ENCODE measurements around the gene CFAP99.

DNA sequence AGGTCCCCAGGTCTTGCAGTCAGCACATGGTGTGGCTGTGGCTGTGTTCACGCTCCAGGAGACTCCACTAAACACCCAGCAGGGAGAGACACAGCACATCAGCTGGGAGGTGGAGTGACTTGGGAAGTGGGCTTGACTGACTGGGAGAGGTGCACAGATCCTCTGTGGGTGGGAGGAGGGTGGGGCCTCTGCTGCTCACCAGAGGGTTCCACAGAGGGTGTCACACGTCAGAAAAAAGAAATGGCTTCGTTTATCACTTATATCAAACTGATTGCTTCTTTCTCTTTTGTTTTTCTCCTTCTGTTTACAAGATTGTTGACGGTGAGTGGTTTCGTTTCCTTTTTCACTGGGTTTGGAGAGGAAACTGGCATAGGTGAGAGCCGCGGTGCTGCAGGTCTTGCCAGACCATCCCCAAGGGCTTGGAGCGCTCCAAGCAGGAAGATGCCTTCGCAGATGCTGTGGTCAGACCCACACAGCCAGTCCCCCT, 92.9 kb downstream of the CFAP99 start:
- TF ChIP-seq NFRKB (IDR thresholded peaks at IDR 0.05) (no peak), FOXM1 (IDR thresholded peaks at IDR 0.05; ENCODE audit: borderline replicate concordance) (no peak), SUZ12 (IDR thresholded peaks at IDR 0.05) (no peak), ZNF384 (IDR thresholded peaks at IDR 0.05) (no peak), SP1 (IDR thresholded peaks at IDR 0.05) (no peak), FOXK2 (IDR thresholded peaks at IDR 0.05) (no peak), BHLHE40 (IDR thresholded peaks at IDR 0.05; ENCODE audit: borderline replicate concordance) (no peak), HDGF (IDR thresholded peaks at IDR 0.05; ENCODE audit: borderline replicate concordance) (no peak)

Measured in HEK293T (cell line).